K562 (cell line): Measurements from ENCODE around the gene CHD2. TPM values are rescaled to one million over a fixed set of nuclear protein-coding genes. Genes with fewer than 3 reads are reported as not detected.

Experiments used
- ATAC-seq: fragments of 200-7000 bp; cut with Tn5 transposase; 3 replicates; pipeline ENCODE4 v1.9.1; 2020; ENCODE audit warnings: moderate library complexity
- BruUV-seq: library from RNA; stranded (reverse); fragments of 400-500 nt; replicated peaks from 2 replicates; lab custom pipeline; 2021; lab: Mats Ljungman, UMichigan
- CTCF ChIA-PET: fragments of 300-600 bp; formaldehyde crosslinking; extraction: SDS; loops from one replicate; lab custom pipeline; 2021; ENCODE audit warnings: low intra/inter-chr PET ratio; lab: Yijun Ruan, JAX
- POLR2A ChIA-PET: fragments of 300-600, 350-650 bp; sonication (Branson Sonifier 250); formaldehyde crosslinking; extraction: SDS; loops from one replicate; lab custom pipeline; 2021; ENCODE audit warnings: antibody characterized with exemption, inconsistent platforms; lab: Yijun Ruan, JAX
- DNase-seq, 4 experiments: peaks; one replicate each; pipeline versions ENCODE4 v3.0.0 to v3.0.0-alpha.2; 2011 to 2018; ENCODE audit warnings: low spot score in 3 of 4, mixed read lengths in 3 of 4; ENCODE audit errors: extremely low read depth in 1 of 4
- FAIRE-seq: peaks from 2 replicates; lab custom pipeline; 2011; peaks lifted over from hg19 to GRCh38; lab: Jason Lieb, UNC
- H2AFZ ChIP-seq: 2 replicates; pipeline ENCODE4 v1.6.0; 2011; ENCODE audit warnings: low read depth, low read length, control low read depth, inconsistent platforms
- H3K27ac ChIP-seq: fragments of 200-600 bp; 3 replicates; pipeline ENCODE4 v1.8.0; 2011; ENCODE audit warnings: low read depth, mild to moderate bottlenecking, control low read depth, inconsistent platforms, low read length, moderate library complexity, mixed read lengths; ENCODE audit errors: extremely low read depth
- H3K27me3 ChIP-seq, 2 experiments: fragments of 300-600 bp in 1 of 2; 2 replicates in 1 of 2; 3 replicates in 1 of 2; pipeline versions ENCODE4 v1.6.0 to v1.8.0; 2011; ENCODE audit warnings: inconsistent platforms in 2 of 2, low read length in 2 of 2, mild to moderate bottlenecking in 1 of 2, mixed read lengths in 1 of 2, moderate library complexity in 1 of 2; ENCODE audit not compliant: control insufficient read depth in 2 of 2, insufficient read depth in 2 of 2
- H3K36me3 ChIP-seq: fragments of 300-600 bp; 3 replicates; pipeline ENCODE4 v1.8.0; 2011; ENCODE audit warnings: mild to moderate bottlenecking, low read length, inconsistent platforms; ENCODE audit not compliant: control insufficient read depth, insufficient read depth
- H3K4me1 ChIP-seq, 2 experiments: fragments of 200-600 bp in 1 of 2; replicated peaks in 1 of 2; 2 replicates in 1 of 2; 3 replicates in 1 of 2; pipeline versions ENCODE4 v1.5.1 to v1.8.0; 2011; ENCODE audit warnings: inconsistent platforms in 2 of 2, low read length in 2 of 2, mild to moderate bottlenecking in 1 of 2, mixed read lengths in 1 of 2, moderate library complexity in 1 of 2; ENCODE audit not compliant: control insufficient read depth in 2 of 2, insufficient read depth in 2 of 2
- H3K4me2 ChIP-seq: 2 replicates; pipeline ENCODE4 v1.6.1; 2011; ENCODE audit warnings: low read length, control low read depth, inconsistent platforms, mixed read lengths; ENCODE audit not compliant: insufficient read depth
- H3K4me3 ChIP-seq: fragments of 200-600 bp; sonication (generic), shearing (Covaris generic); 2 replicates; pipeline ENCODE4 v1.5.1; 2016; ENCODE audit warnings: control low read depth, inconsistent platforms
- H3K79me2 ChIP-seq: fragments of 200-600 bp; 3 replicates; pipeline ENCODE4 v1.8.0; 2011; ENCODE audit warnings: low read length, inconsistent platforms; ENCODE audit not compliant: control insufficient read depth, insufficient read depth
- H3K9ac ChIP-seq, 2 experiments: 2 replicates each; pipeline versions ENCODE4 v1.6.0 to v1.6.1; 2011; ENCODE audit warnings: low read depth in 2 of 2, low read length in 2 of 2, control low read depth in 1 of 2, inconsistent platforms in 1 of 2, mild to moderate bottlenecking in 1 of 2, mixed read lengths in 1 of 2; ENCODE audit not compliant: insufficient read depth in 1 of 2
- H3K9me1 ChIP-seq: one replicate; pipeline ENCODE4 v1.6.0; 2011; ENCODE audit warnings: inconsistent platforms, mild to moderate bottlenecking, low read length, moderate library complexity; ENCODE audit not compliant: control insufficient read depth, insufficient read depth
- H3K9me3 ChIP-seq: replicated peaks from 2 replicates; pipeline ENCODE4 v1.5.1; 2011; ENCODE audit warnings: low read depth, low read length, inconsistent platforms; ENCODE audit not compliant: control insufficient read depth, insufficient read depth
- H4K20me1 ChIP-seq: replicated peaks from 2 replicates; pipeline ENCODE4 v1.6.1; 2011; ENCODE audit warnings: low read length, inconsistent platforms, mixed read lengths; ENCODE audit not compliant: control insufficient read depth, insufficient read depth
- ATF7 ChIP-seq: fragments of 450-650 bp; IDR thresholded peaks from 2 replicates; pipeline ENCODE4 v1.7.1; 2014; ENCODE audit warnings: mild to moderate bottlenecking, moderate library complexity
- BRCA1 ChIP-seq, 2 experiments: fragments of 450-650 bp in 1 of 2; sonication (generic) in 1 of 2; formaldehyde crosslinking in 1 of 2; IDR thresholded peaks; 2 replicates each; pipeline versions ENCODE4 v1.5.0 to v1.6.1; 2017 to 2020; ENCODE audit warnings: mild to moderate bottlenecking in 1 of 2, missing genetic modification reagents in 1 of 2
- FOXK2 ChIP-seq, 2 experiments: fragments of 450-650 bp; IDR thresholded peaks in 1 of 2; conservative IDR thresholded peaks in 1 of 2; 2 replicates each; pipeline ENCODE4 v1.6.1; 2016; ENCODE audit warnings: low read depth in 2 of 2, mild to moderate bottlenecking in 1 of 2
- HIVEP1 ChIP-seq: fragments of 250-450 bp; sonication (Bioruptor Pico); IDR thresholded peaks from 2 replicates; pipeline ENCODE4 v1.4.0; 2020; ENCODE audit warnings: mild to moderate bottlenecking
- NONO ChIP-seq, 2 experiments: fragments of 200-400 bp in 1 of 2; fragments of 450-650 bp in 1 of 2; formaldehyde crosslinking in 1 of 2; IDR thresholded peaks; 2 replicates each; pipeline ENCODE4 v1.6.1; 2017; ENCODE audit warnings: low read depth in 2 of 2, mild to moderate bottlenecking in 2 of 2, moderate library complexity in 2 of 2, low read length in 1 of 2
- ZBTB17 ChIP-seq: fragments of 450-650 bp; formaldehyde crosslinking; IDR thresholded peaks from 2 replicates; pipeline ENCODE4 v1.4.0; 2020; ENCODE audit warnings: mild to moderate bottlenecking
- ZC3H4 ChIP-seq: sonication (generic); formaldehyde crosslinking; IDR thresholded peaks from 2 replicates; pipeline ENCODE4 v1.9.0; 2021; ENCODE audit warnings: missing genetic modification reagents, borderline replicate concordance
- ZNF431 ChIP-seq: sonication (generic); formaldehyde crosslinking; IDR thresholded peaks from 2 replicates; pipeline ENCODE4 v1.8.0; 2022; ENCODE audit warnings: mild to moderate bottlenecking, missing genetic modification reagents
- WGBS: fragments of 100-300 bp; shearing (Covaris generic); methylation state at CpG from one replicate; pipeline ENCODE4 v1.1.6; 2016; ENCODE audit warnings: low coverage, mixed read lengths; ENCODE audit not compliant: insufficient coverage; ENCODE audit errors: missing lambda C conversion rate; 5-methylcytosine and 5-hydroxymethylcytosine counted together
- in situ Hi-C: fragments of 300-500 bp; cut with MboI; formaldehyde crosslinking; loops from 4 replicates; pipeline ENCODE4 v1.15.0; 2018; ENCODE audit warnings: inconsistent platforms, mixed read lengths
- intact Hi-C: fragments of 100-400 bp; cut with micrococcal nuclease; formaldehyde crosslinking; loops from 2 replicates; pipeline ENCODE4 v1.14.2; 2022
- polyA plus RNA-seq, 8 experiments: library from polyadenylated mRNA; depleted of rRNA in 4 of 8; stranded (reverse) in 5 of 8; unstranded in 3 of 8; fragments of >200 nt; fragmentation: Nextera tagmentation in 2 of 8; fragmentation: Illumina TruSeq in 1 of 8; extraction: Ambion mirVana in 2 of 8; extraction: Trizol in 1 of 8; gene quantifications; 2 replicates each; pipeline versions ENCODE4 v1.2.1 to v1.2.3, GENCODE V29; 2011 to 2014; ENCODE audit warnings: inconsistent platforms in 1 of 8, missing spikeins in 1 of 8
- total RNA-seq, 7 experiments: library from RNA; depleted of rRNA in 6 of 7; stranded (reverse); fragments of >200 nt in 6 of 7; fragmentation: Illumina TruSeq in 2 of 7; extraction: Trizol in 2 of 7; gene quantifications; 2 replicates each; pipeline versions ENCODE4 v1.2.1 to v1.2.3, GENCODE V29; 2011 to 2021; ENCODE audit warnings: low replicate concordance in 1 of 7
- TF ChIP-seq, protein P1 (sequence below): sonication (generic); formaldehyde crosslinking; IDR thresholded peaks from 2 replicates; pipeline ENCODE4 v1.8.0; 2022; ENCODE audit warnings: mild to moderate bottlenecking, missing genetic modification reagents
- TF ChIP-seq, protein P2 (sequence below): fragments of 250-450 bp; sonication (Bioruptor Pico); IDR thresholded peaks from 2 replicates; pipeline ENCODE4 v1.8.0; 2022; ENCODE audit warnings: inconsistent platforms, mild to moderate bottlenecking, moderate library complexity, borderline replicate concordance
- TF ChIP-seq, protein P3 (sequence below): fragments of 450-650 bp; IDR thresholded peaks from 2 replicates; pipeline ENCODE4 v1.6.1; 2016; ENCODE audit warnings: mild to moderate bottlenecking
- TF ChIP-seq, protein P4 (sequence below): fragments of 450-650 bp; IDR thresholded peaks from 2 replicates; pipeline ENCODE4 v1.6.1; 2018; ENCODE audit warnings: mild to moderate bottlenecking, low read depth; ENCODE audit not compliant: partially characterized antibody

Gene CHD2
- total and polyA plus RNA-seq, 9 of the 15 experiments (the other 6 are each of a cell fraction or from before 2014, with no cell fraction given), result 38.9 to 70.8 (median 56.2) TPM

DNA sequence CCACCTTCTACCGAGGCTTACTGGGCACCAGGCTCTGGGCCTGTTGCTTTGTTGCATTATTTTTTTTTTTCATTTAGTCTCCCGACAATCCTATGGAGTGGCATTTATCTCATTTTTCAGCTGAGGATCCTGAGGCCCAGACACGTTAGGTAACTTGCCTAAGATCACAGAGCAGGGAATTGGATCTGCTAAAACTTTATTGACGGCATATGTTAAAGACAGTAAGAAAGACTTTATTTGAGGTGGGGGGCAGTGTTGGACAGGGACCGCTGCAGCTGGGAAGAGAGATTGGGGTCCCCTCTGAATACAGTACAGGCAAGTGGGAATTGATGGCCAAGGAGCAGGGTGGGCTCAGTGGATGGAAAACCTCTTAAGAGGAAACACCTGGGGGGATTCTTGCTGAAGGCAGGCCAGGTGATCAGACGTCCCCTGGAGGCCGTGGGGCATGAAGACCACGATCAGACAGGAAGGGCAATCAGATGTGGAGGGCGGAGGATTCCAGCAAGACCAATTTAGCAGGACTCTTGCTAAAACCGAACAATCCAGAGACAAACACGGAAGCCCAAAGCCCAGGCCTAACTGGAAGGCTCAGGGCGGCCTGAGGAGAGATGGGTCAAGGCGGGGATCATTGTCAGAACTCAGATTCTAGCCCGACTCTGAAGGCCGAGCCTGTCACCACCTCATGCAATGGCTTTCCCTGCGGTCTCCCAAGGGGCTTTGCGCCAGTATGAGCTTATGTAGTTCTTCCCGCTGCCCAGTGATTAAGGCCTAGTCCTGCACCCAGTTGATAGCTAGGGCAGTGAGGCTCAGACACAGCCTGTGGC, 135.2 kb downstream of the CHD2 start:
- no TSS peak for BruUV-seq
- in situ Hi-C loops (loop anchor here (5.0 to 25.0 kb wide), 2 partner anchors 1087 to 1277 kb away; no protein-coding TSS in a partner anchor), intact Hi-C loops (loop anchor here (10.0 kb wide), 1 partner anchor 241 kb away; no protein-coding TSS in a partner anchor)
- peak overlapping the region; percentile 91 for H2AFZ ChIP-seq
- no peaks in the 10 kb centered on the region for H3K36me3 ChIP-seq
- ATAC-seq, result peak; percentile 41
- H3K27ac ChIP-seq, result no peak overlapping the region
- WGBS, result 60% methylated on average over 17 of the region's 18 CpGs
- ChIA-PET CTCF (no interaction called here), POLR2A (interaction anchor here (0.6 kb wide), 1 partner anchor 20 kb away, joined by 4 read pairs; no protein-coding TSS in a partner anchor)
- peaks cover 5% of the 10 kb centered on the region for H3K9me1 ChIP-seq
- H3K9me3 ChIP-seq, result no peaks in the 10 kb centered on the region
- 0 out of 4 replicates have a peak overlapping the region, but pooled peaks of 1 of the 2 experiments have one; percentile 14 for H3K9ac ChIP-seq
- H3K4me1 ChIP-seq, result peaks cover 10 to 33% of the 10 kb centered on the region in 2 experiments; a peak in 4 of 5 replicates
- peaks cover 8 to 27% of the 10 kb centered on the region in 2 experiments for H3K27me3 ChIP-seq
- H3K79me2 ChIP-seq, result no peaks in the 10 kb centered on the region
- no peak for DNase-seq
- peak overlapping the region; percentile 66; the same call in 1 of the 2 replicates for H3K4me2 ChIP-seq
- H3K4me3 ChIP-seq, result no peak overlapping the region
- no peaks in the 10 kb centered on the region; the same call in 1 of the 2 replicates for H4K20me1 ChIP-seq
- no peak for FAIRE-seq
- no peak for TF ChIP-seq HIVEP1 (CRISPR knock-in tag)
- no peak for TF ChIP-seq BRCA1 (IDR thresholded peaks at IDR 0.05)
- peak; percentile 16; the same call in 1 of the 2 replicates for TF ChIP-seq BRCA1 (CRISPR knock-in tag; IDR thresholded peaks at IDR 0.05)
- TF ChIP-seq ZNF431 (CRISPR knock-in tag), result no peak
- no peak for TF ChIP-seq NONO (IDR thresholded peaks at IDR 0.05; ENCODE audit: low read depth in 2 of 2, low read length in 1 of 2)
- TF ChIP-seq ZBTB17 (CRISPR knock-in tag), result no peak
- TF ChIP-seq, protein P1, sequence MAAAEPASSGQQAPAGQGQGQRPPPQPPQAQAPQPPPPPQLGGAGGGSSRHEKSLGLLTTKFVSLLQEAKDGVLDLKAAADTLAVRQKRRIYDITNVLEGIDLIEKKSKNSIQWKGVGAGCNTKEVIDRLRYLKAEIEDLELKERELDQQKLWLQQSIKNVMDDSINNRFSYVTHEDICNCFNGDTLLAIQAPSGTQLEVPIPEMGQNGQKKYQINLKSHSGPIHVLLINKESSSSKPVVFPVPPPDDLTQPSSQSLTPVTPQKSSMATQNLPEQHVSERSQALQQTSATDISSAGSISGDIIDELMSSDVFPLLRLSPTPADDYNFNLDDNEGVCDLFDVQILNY, result 0 out of 2 replicates have a peak, but pooled peaks have one; percentile 73
- no peak for TF ChIP-seq ATF7
- TF ChIP-seq, protein P2, sequence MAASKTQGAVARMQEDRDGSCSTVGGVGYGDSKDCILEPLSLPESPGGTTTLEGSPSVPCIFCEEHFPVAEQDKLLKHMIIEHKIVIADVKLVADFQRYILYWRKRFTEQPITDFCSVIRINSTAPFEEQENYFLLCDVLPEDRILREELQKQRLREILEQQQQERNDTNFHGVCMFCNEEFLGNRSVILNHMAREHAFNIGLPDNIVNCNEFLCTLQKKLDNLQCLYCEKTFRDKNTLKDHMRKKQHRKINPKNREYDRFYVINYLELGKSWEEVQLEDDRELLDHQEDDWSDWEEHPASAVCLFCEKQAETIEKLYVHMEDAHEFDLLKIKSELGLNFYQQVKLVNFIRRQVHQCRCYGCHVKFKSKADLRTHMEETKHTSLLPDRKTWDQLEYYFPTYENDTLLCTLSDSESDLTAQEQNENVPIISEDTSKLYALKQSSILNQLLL (CRISPR knock-in tag), result no peak
- TF ChIP-seq, protein P3, sequence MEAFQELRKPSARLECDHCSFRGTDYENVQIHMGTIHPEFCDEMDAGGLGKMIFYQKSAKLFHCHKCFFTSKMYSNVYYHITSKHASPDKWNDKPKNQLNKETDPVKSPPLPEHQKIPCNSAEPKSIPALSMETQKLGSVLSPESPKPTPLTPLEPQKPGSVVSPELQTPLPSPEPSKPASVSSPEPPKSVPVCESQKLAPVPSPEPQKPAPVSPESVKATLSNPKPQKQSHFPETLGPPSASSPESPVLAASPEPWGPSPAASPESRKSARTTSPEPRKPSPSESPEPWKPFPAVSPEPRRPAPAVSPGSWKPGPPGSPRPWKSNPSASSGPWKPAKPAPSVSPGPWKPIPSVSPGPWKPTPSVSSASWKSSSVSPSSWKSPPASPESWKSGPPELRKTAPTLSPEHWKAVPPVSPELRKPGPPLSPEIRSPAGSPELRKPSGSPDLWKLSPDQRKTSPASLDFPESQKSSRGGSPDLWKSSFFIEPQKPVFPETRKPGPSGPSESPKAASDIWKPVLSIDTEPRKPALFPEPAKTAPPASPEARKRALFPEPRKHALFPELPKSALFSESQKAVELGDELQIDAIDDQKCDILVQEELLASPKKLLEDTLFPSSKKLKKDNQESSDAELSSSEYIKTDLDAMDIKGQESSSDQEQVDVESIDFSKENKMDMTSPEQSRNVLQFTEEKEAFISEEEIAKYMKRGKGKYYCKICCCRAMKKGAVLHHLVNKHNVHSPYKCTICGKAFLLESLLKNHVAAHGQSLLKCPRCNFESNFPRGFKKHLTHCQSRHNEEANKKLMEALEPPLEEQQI, result no peak
- TF ChIP-seq, protein P4, sequence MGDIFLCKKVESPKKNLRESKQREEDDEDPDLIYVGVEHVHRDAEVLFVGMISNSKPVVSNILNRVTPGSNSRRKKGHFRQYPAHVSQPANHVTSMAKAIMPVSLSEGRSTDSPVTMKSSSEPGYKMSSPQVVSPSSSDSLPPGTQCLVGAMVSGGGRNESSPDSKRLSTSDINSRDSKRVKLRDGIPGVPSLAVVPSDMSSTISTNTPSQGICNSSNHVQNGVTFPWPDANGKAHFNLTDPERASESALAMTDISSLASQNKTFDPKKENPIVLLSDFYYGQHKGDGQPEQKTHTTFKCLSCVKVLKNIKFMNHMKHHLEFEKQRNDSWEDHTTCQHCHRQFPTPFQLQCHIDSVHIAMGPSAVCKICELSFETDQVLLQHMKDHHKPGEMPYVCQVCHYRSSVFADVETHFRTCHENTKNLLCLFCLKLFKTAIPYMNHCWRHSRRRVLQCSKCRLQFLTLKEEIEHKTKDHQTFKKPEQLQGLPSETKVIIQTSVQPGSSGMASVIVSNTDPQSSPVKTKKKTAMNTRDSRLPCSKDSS, result no peak
- no peak for TF ChIP-seq FOXK2 (conservative IDR thresholded peaks at IDR 0.05 in 1 of 2, IDR thresholded peaks at IDR 0.05 in 1 of 2; ENCODE audit: low read depth in 2 of 2)
- TF ChIP-seq ZC3H4 (CRISPR knock-in tag), result 0 out of 2 replicates have a peak, but pooled peaks have one; percentile 29
